GM13976 (cell line): ENCODE data around the gene NUP93.
A peak's percentile ranks its signal among the peaks of the same experiment; 100 is the strongest.

ENCODE experiments used
- DNase-seq: peaks from one replicate; pipeline ENCODE4 v3.0.0; 2012; ENCODE audit warnings: low spot score
- CTCF ChIP-seq: IDR thresholded peaks from 2 replicates; pipeline ENCODE4 v1.5.1; 2012; ENCODE audit warnings: borderline replicate concordance, mild to moderate bottlenecking; ENCODE audit not compliant: insufficient read depth; ENCODE audit errors: extremely low read depth, missing control alignments, control extremely low read depth
- in situ Hi-C: fragments of 300-500 bp; cut with MboI; formaldehyde crosslinking; loops from one replicate; pipeline ENCODE4 v1.12.0; 2022; ENCODE audit warnings: low sequenced_read_pairs, mixed read lengths, inconsistent platforms; ENCODE audit not compliant: unreplicated experiment

NUP93 gene

GRCh38 chr16:56729735-56730662, at the start of gene NUP93:
Gene NUP93, plus strand, starts transcription at chr16:56730129. Its CDS starts 18,119 bp downstream, at chr16:56748248.
- TF ChIP-seq CTCF, result no peak
- DNase-seq, result peak; percentile 96
- in situ Hi-C loops, result no loop called here

- TF ChIP-seq CTCF, result no peak
- peak; percentile 91 for DNase-seq
- in situ Hi-C loops, result no loop called here
Measured at GRCh38 chr16:56681939-56682702, 47.8 kb upstream of the NUP93 start, which contains the start of gene MT1X. Gene MT1X, plus strand, starts transcription at chr16:56682470. Its CDS starts 71 bp downstream, at chr16:56682541.

- in situ Hi-C loops, result no loop called here
- DNase-seq, result no peak
- no peak for TF ChIP-seq CTCF
Measured at GRCh38 chr16:56682703-56683397, 47.1 kb upstream of the NUP93 start.

GRCh38 chr16:56683424-56684172, 46.3 kb upstream of the NUP93 start:
- no peak for DNase-seq
- in situ Hi-C loops, result no loop called here
- TF ChIP-seq CTCF, result no peak

GRCh38 chr16:56684256-56684925, 45.5 kb upstream of the NUP93 start:
- TF ChIP-seq CTCF, result no peak
- no peak for DNase-seq
- in situ Hi-C loops, result no loop called here
